ENCODE data around the gene TPBGL. TPM values are rescaled to one million over a fixed set of nuclear protein-coding genes. Genes with fewer than 3 reads are reported as not detected.

Gene TPBGL
- total RNA-seq, 1 donor = not detected

GRCh38 chr11:75275581-75275980 is 35.0 kb downstream of the TPBGL start:
- no peak for TF ChIP-seq CTCF (IDR thresholded peaks at IDR 0.05; ENCODE audit: insufficient read depth, low read length)
- DNase-seq (ENCODE audit: low read depth) = no peak
- no peak overlapping the region for H3K4me3 ChIP-seq (ENCODE audit: low read depth, low read length)

- no peak for TF ChIP-seq CTCF (IDR thresholded peaks at IDR 0.05; ENCODE audit: insufficient read depth, low read length)
- no peak overlapping the region for H3K4me3 ChIP-seq (ENCODE audit: low read depth, low read length)
- no peak for DNase-seq (ENCODE audit: low read depth)
Measured at GRCh38 chr11:75276186-75276585, 35.6 kb downstream of the TPBGL start.

GRCh38 chr11:75276686-75277085 is 36.1 kb downstream of the TPBGL start:
- no peak for DNase-seq (ENCODE audit: low read depth)
- no peak overlapping the region for H3K4me3 ChIP-seq (ENCODE audit: low read depth, low read length)
- TF ChIP-seq CTCF (IDR thresholded peaks at IDR 0.05; ENCODE audit: insufficient read depth, low read length) = no peak

GRCh38 chr11:75277211-75277805 is 36.7 kb downstream of the TPBGL start:
- no peak overlapping the region for H3K4me3 ChIP-seq (ENCODE audit: low read depth, low read length)
- no peak for TF ChIP-seq CTCF (IDR thresholded peaks at IDR 0.05; ENCODE audit: insufficient read depth, low read length)
- DNase-seq (ENCODE audit: low read depth) = no peak

- no peak for DNase-seq (ENCODE audit: low read depth)
- H3K4me3 ChIP-seq (ENCODE audit: low read depth, low read length) = no peak overlapping the region
- TF ChIP-seq CTCF (IDR thresholded peaks at IDR 0.05; ENCODE audit: insufficient read depth, low read length) = no peak
Measured at GRCh38 chr11:75277991-75278790, 37.6 kb downstream of the TPBGL start.

GRCh38 chr11:75279273-75279672 is 38.7 kb downstream of the TPBGL start:
- no peak overlapping the region for H3K4me3 ChIP-seq (ENCODE audit: low read depth, low read length)
- TF ChIP-seq CTCF (IDR thresholded peaks at IDR 0.05; ENCODE audit: insufficient read depth, low read length) = no peak
- peak; percentile 23 for DNase-seq (ENCODE audit: low read depth)

Data from fibroblast of the aortic adventitia (primary cell).